ENCODE data around the gene LRCH2. TPM values are rescaled to one million over a fixed set of nuclear protein-coding genes. Genes with fewer than 3 reads are reported as not detected.
A peak's percentile ranks its signal among the peaks of the same experiment; 100 is the strongest.

LRCH2 gene
- total RNA-seq, 1 donor from 2014 or later: 12.5 TPM

DNA sequence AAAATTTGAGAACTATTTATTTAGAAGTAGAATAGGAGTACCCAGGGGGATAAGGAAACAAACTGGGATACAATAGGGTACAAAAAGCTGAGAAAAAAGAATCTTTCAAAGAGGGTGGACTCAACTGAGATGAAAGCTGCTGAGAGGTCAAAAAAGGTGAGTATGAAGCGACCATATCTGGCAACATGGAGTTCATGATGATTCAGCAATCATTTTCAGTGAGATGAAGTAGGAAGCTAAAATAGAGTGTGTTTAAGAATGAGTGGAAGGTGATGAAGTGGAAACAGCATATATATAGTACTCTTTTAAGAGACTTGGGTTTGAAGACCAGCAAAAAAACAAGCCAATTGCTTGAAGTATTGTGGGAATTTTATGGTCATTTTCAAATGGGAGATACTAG is 144.5 kb downstream of the LRCH2 start:
- no peaks in the 10 kb centered on the region for H3K4me1 Mint-ChIP-seq (ENCODE audit: unreplicated experiment)

DNA sequence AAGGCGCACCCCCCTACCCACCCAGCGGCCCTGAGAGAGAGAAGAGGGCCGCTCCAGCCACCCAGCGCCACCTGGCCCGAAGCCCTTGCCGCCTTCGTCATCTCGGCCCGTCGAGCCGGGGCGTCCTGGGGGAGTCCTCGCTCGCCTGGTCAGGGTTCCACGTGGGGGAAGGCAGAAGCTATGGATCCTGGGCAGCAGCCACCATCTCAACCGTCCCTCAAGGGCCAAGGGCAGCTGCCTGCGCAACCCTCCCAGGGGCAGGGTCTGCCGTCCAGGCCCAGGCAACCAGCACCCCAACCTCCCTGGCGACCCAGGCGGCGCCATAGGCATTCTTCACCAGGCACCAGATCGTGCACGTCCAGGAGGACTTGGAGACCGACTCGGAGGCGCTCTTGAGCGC is 165.0 kb downstream of the LRCH2 start:
- peak; percentile 66 for DNase-seq (ENCODE audit: extremely low spot score, unreplicated experiment)

More for the DNA sequence above, 144.5 kb downstream of the LRCH2 start:
- Mint-ChIP-seq H3K27ac (no peak overlapping the region), H3K27me3 (no peaks in the 10 kb centered on the region), H3K36me3 (peaks cover 11% of the 10 kb centered on the region), H3K9me3 (no peaks in the 10 kb centered on the region), H3K4me3 (no peak overlapping the region)
- no peak for DNase-seq (ENCODE audit: extremely low spot score, unreplicated experiment)
- TF ChIP-seq, protein P1, sequence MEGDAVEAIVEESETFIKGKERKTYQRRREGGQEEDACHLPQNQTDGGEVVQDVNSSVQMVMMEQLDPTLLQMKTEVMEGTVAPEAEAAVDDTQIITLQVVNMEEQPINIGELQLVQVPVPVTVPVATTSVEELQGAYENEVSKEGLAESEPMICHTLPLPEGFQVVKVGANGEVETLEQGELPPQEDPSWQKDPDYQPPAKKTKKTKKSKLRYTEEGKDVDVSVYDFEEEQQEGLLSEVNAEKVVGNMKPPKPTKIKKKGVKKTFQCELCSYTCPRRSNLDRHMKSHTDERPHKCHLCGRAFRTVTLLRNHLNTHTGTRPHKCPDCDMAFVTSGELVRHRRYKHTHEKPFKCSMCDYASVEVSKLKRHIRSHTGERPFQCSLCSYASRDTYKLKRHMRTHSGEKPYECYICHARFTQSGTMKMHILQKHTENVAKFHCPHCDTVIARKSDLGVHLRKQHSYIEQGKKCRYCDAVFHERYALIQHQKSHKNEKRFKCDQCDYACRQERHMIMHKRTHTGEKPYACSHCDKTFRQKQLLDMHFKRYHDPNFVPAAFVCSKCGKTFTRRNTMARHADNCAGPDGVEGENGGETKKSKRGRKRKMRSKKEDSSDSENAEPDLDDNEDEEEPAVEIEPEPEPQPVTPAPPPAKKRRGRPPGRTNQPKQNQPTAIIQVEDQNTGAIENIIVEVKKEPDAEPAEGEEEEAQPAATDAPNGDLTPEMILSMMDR (conservative IDR thresholded peaks at IDR 0.05): no peak

DNA sequence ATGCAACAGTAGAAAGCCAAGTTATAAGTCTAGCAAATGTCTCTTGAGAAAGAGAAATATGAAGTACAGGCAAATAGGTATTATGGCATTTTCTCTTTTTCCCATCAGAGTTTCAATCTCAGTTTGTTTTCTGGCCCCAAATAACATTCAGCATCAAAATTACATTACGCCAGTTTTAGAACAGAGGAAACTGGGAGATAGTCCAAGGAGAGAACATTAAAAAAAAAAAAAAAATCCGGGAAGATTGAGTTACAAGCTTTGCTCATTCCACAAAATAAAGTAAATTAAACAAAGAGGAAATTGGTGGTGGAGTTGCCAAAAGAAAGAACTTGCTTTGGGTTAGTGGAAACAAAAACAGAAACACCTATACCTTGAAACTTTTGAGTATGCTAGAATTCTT is 166.1 kb downstream of the LRCH2 start:
- TF ChIP-seq, protein P1 (conservative IDR thresholded peaks at IDR 0.05): no peak
- Mint-ChIP-seq H3K4me1 (ENCODE audit: unreplicated experiment) (no peaks in the 10 kb centered on the region), H3K27ac (no peak overlapping the region), H3K27me3 (peaks cover 4% of the 10 kb centered on the region), H3K36me3 (no peaks in the 10 kb centered on the region), H3K9me3 (no peaks in the 10 kb centered on the region), H3K4me3 (no peak overlapping the region)
- no peak for DNase-seq (ENCODE audit: extremely low spot score, unreplicated experiment)

More for the DNA sequence above, 165.0 kb downstream of the LRCH2 start:
- H3K27me3 Mint-ChIP-seq: peaks cover 4% of the 10 kb centered on the region
- H3K36me3 Mint-ChIP-seq: no peaks in the 10 kb centered on the region
- no peak overlapping the region for H3K27ac Mint-ChIP-seq
- no peaks in the 10 kb centered on the region for H3K4me1 Mint-ChIP-seq (ENCODE audit: unreplicated experiment)
- TF ChIP-seq, protein P1 (conservative IDR thresholded peaks at IDR 0.05): no peak
- H3K9me3 Mint-ChIP-seq: no peaks in the 10 kb centered on the region
- no peak overlapping the region for H3K4me3 Mint-ChIP-seq

DNA sequence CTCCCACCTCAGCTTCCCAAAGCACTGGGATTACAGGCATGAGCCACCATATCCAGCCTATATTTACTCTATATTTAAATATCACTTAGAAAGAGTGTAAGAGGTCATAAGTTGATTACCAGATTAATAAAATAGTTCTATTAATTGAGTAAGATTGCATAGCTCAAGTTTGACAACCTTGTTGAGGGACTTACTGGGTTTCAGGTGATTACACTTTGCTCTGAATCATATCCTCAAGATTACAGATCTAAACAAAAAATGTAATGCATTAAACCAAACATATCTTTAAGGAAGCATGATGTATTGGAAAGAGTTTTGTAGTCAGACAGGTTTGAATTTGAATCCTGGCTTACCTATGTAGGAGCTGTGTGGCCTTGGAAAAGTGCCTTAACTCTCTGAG is 168.6 kb downstream of the LRCH2 start:
- no peak overlapping the region for H3K27ac Mint-ChIP-seq
- DNase-seq (ENCODE audit: extremely low spot score, unreplicated experiment): no peak
- peaks cover 4% of the 10 kb centered on the region for H3K27me3 Mint-ChIP-seq
- TF ChIP-seq, protein P1 (conservative IDR thresholded peaks at IDR 0.05): no peak
- H3K36me3 Mint-ChIP-seq: no peaks in the 10 kb centered on the region
- H3K9me3 Mint-ChIP-seq: peaks cover 5% of the 10 kb centered on the region
- no peaks in the 10 kb centered on the region for H3K4me1 Mint-ChIP-seq (ENCODE audit: unreplicated experiment)
- H3K4me3 Mint-ChIP-seq: no peak overlapping the region

Other genes with a start within 250 kb of the LRCH2 start
- 0.43 and 2.2 TPM in 2 replicates for gene IL13RA2, start 216.5 kb downstream of the LRCH2 start, total RNA-seq (ENCODE audit: low replicate concordance)
- gene RBMXL3, start 44.7 kb downstream of the LRCH2 start, total RNA-seq (ENCODE audit: low replicate concordance): not detected in 2 replicates
- gene LUZP4, start 55.6 kb upstream of the LRCH2 start, total RNA-seq (ENCODE audit: low replicate concordance): not detected in 2 replicates

Measured in type B pancreatic cell (in vitro differentiated cells).